HepG2 (cell line): Measurements from ENCODE around the gene FKBP10. TPM values are rescaled to one million over a fixed set of nuclear protein-coding genes. Genes with fewer than 3 reads are reported as not detected.
A peak's percentile ranks its signal among the peaks of the same experiment; 100 is the strongest.

Source experiments
- AGO2 ChIP-seq: fragments of 200-400 bp; formaldehyde crosslinking; optimal IDR thresholded peaks from 2 replicates; pipeline ENCODE3; 2017; ENCODE audit warnings: mild to moderate bottlenecking, low read depth, low read length, moderate library complexity
- ATAD3A ChIP-seq: sonication (generic); formaldehyde crosslinking; IDR thresholded peaks from 2 replicates; pipeline ENCODE4 v1.4.0; 2020; ENCODE audit warnings: missing genetic modification reagents
- ERF ChIP-seq: IDR thresholded peaks from 2 replicates; pipeline ENCODE4 v1.6.1; 2018; ENCODE audit warnings: missing biosample characterization, missing genetic modification reagents
- ETV5 ChIP-seq: IDR thresholded peaks from 2 replicates; pipeline ENCODE4 v1.6.1; 2018; ENCODE audit warnings: missing biosample characterization, missing genetic modification reagents, inconsistent platforms, borderline replicate concordance
- IKZF4 ChIP-seq: sonication (generic); formaldehyde crosslinking; IDR thresholded peaks from 2 replicates; pipeline ENCODE4 v1.5.1; 2020; ENCODE audit warnings: borderline replicate concordance, mild to moderate bottlenecking, low read depth, missing genetic modification reagents; ENCODE audit errors: not compliant biosample characterization
- MEF2D ChIP-seq: sonication (generic); formaldehyde crosslinking; IDR thresholded peaks from 2 replicates; pipeline ENCODE4 v1.5.1; 2020; ENCODE audit warnings: mild to moderate bottlenecking, missing genetic modification reagents
- MEIS1 ChIP-seq: sonication (generic); formaldehyde crosslinking; IDR thresholded peaks from 2 replicates; pipeline ENCODE4 v1.9.0; 2021; ENCODE audit warnings: mild to moderate bottlenecking, missing genetic modification reagents, moderate library complexity, borderline replicate concordance
- NCOA2 ChIP-seq: sonication (generic); formaldehyde crosslinking; IDR thresholded peaks from 2 replicates; pipeline ENCODE4 v1.8.0; 2022; ENCODE audit warnings: inconsistent platforms
- PAWR ChIP-seq: sonication (generic); formaldehyde crosslinking; IDR thresholded peaks from 2 replicates; pipeline ENCODE4 v1.4.0; 2020; ENCODE audit warnings: missing genetic modification reagents, mild to moderate bottlenecking, borderline replicate concordance
- RAD21 ChIP-seq: fragments of 450-650 bp; formaldehyde crosslinking; IDR thresholded peaks from 2 replicates; pipeline ENCODE4 v1.5.0; 2020; ENCODE audit warnings: mild to moderate bottlenecking
- SMYD3 ChIP-seq: sonication (generic); formaldehyde crosslinking; IDR thresholded peaks from 2 replicates; pipeline ENCODE4 v1.8.1; 2023; ENCODE audit warnings: mild to moderate bottlenecking, missing genetic modification reagents
- TP53 ChIP-seq: sonication (generic); formaldehyde crosslinking; conservative IDR thresholded peaks from 2 replicates; pipeline ENCODE4 v1.4.0; 2020; ENCODE audit warnings: missing genetic modification reagents
- ZFP62 ChIP-seq: sonication (generic); formaldehyde crosslinking; IDR thresholded peaks from 2 replicates; pipeline ENCODE4 v1.4.0; 2020; ENCODE audit warnings: missing genetic modification reagents
- ZNF253 ChIP-seq: sonication (generic); formaldehyde crosslinking; IDR thresholded peaks from 2 replicates; pipeline ENCODE4 v1.8.0; 2022; ENCODE audit warnings: mild to moderate bottlenecking, missing genetic modification reagents, borderline replicate concordance
- ZNF331 ChIP-seq: sonication (generic); formaldehyde crosslinking; IDR thresholded peaks from 2 replicates; pipeline ENCODE4 v1.4.0; 2020; ENCODE audit warnings: missing genetic modification reagents
- ZNF501 ChIP-seq: sonication (generic); formaldehyde crosslinking; IDR thresholded peaks from 2 replicates; pipeline ENCODE4 v1.5.1; 2020; ENCODE audit warnings: mild to moderate bottlenecking, moderate library complexity, missing genetic modification reagents
- polyA plus RNA-seq, 8 experiments: library from polyadenylated mRNA; depleted of rRNA in 3 of 8; stranded (reverse) in 7 of 8; unstranded in 1 of 8; fragments of >200 nt; fragmentation: Illumina TruSeq in 4 of 8; extraction: Trizol in 4 of 8; gene quantifications; 2 replicates each; pipeline versions ENCODE4 v1.2.1 to v1.2.3, GENCODE V29; 2011 to 2016; ENCODE audit warnings: low read depth in 4 of 8, missing spikeins in 1 of 8, mixed read lengths in 1 of 8; ENCODE audit not compliant: insufficient read depth in 1 of 8
- total RNA-seq, 5 experiments: library from RNA; depleted of rRNA; stranded (reverse); fragments of >200 nt; fragmentation: Illumina TruSeq; extraction: Trizol; gene quantifications; 2 replicates each; pipeline ENCODE4 v1.2.3, GENCODE V29; 2016; ENCODE audit warnings: low read depth in 1 of 5
- TF ChIP-seq, protein P1 (sequence below): sonication (generic); formaldehyde crosslinking; IDR thresholded peaks from 2 replicates; pipeline ENCODE4 v1.5.1; 2020; ENCODE audit warnings: missing genetic modification reagents, mild to moderate bottlenecking, borderline replicate concordance
- TF ChIP-seq, protein P2 (sequence below): sonication (generic); formaldehyde crosslinking; IDR thresholded peaks from 2 replicates; pipeline ENCODE4 v1.4.0; 2020; ENCODE audit warnings: low read depth, mild to moderate bottlenecking, missing genetic modification reagents
- TF ChIP-seq, protein P3 (sequence below): sonication (generic); formaldehyde crosslinking; IDR thresholded peaks from 2 replicates; pipeline ENCODE4 v1.9.0; 2022; ENCODE audit warnings: low read depth, missing genetic modification reagents
- TF ChIP-seq, protein P4 (sequence below): sonication (generic); formaldehyde crosslinking; IDR thresholded peaks from 2 replicates; pipeline ENCODE4 v1.4.0; 2020; ENCODE audit warnings: mild to moderate bottlenecking, missing genetic modification reagents

FKBP10 gene
- total and polyA plus RNA-seq, 2 of the 13 experiments (the other 11 are each of a cell fraction or from before 2014, with no cell fraction given) = 149 to 573 TPM

DNA sequence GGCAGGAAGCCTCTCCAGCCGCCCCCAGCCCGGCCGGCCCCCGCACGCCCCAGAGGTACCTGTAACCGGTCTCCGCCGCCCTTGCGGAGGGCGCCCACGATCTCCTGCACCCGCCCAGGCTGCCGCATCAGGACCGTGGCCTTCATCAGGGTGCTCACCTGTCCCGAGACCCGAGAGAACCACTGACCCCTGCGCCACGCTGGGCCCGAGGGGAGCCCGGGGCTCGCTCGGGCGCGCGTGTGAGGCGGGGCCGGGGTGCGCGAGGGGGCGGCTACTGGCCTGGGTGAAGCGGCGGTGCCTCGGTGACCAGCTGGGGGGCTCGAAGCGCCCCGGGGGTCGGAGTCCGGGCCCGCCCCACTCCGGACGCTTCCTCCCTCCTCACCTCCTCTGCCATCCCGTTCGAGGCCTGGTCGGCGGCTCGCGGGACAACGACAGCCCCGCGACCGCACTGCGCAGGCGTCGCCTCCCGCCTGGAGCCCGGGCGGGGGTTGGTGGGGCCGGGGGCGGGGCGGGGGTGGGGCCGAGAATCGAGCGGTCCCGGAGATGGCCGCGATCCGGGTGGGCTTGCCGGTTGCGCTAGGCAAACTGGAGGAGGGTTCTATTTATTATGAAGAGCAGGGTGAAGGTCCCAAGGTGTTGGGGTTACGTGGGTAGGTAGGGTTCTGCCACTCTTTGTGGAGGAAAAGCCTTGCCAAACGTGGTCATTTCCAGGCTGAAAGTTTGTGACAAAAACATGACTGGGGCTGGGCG is 23.2 kb downstream of the FKBP10 start, which contains the start of gene NT5C3B (continued):
- TF ChIP-seq, protein P1, sequence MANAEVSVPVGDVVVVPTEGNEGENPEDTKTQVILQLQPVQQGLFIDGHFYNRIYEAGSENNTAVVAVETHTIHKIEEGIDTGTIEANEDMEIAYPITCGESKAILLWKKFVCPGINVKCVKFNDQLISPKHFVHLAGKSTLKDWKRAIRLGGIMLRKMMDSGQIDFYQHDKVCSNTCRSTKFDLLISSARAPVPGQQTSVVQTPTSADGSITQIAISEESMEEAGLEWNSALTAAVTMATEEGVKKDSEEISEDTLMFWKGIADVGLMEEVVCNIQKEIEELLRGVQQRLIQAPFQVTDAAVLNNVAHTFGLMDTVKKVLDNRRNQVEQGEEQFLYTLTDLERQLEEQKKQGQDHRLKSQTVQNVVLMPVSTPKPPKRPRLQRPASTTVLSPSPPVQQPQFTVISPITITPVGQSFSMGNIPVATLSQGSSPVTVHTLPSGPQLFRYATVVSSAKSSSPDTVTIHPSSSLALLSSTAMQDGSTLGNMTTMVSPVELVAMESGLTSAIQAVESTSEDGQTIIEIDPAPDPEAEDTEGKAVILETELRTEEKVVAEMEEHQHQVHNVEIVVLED (CRISPR knock-in tag) = peak; percentile 20; the same call in 1 of the 2 replicates
- TF ChIP-seq NCOA2 (CRISPR knock-in tag) (no peak), IKZF4 (peak; percentile 68), MEF2D (CRISPR knock-in tag) (no peak), ZFP62 (CRISPR knock-in tag) (no peak), ZNF253 (CRISPR knock-in tag) (no peak), TP53 (CRISPR knock-in tag) (no peak), ZNF331 (CRISPR knock-in tag) (no peak; the same call in 1 of the 2 replicates), ATAD3A (CRISPR knock-in tag) (no peak), RAD21 (peak; percentile 29; the same call in 1 of the 2 replicates), AGO2 (peak; percentile 75), MEIS1 (CRISPR knock-in tag) (peak; percentile 59; the same call in 1 of the 2 replicates), ZNF501 (CRISPR knock-in tag) (no peak), ETV5 (CRISPR knock-in tag) (no peak), ERF (CRISPR knock-in tag) (0 out of 2 replicates have a peak, but pooled peaks have one; percentile 22), SMYD3 (no peak), PAWR (CRISPR knock-in tag) (no peak)
- TF ChIP-seq, protein P2, sequence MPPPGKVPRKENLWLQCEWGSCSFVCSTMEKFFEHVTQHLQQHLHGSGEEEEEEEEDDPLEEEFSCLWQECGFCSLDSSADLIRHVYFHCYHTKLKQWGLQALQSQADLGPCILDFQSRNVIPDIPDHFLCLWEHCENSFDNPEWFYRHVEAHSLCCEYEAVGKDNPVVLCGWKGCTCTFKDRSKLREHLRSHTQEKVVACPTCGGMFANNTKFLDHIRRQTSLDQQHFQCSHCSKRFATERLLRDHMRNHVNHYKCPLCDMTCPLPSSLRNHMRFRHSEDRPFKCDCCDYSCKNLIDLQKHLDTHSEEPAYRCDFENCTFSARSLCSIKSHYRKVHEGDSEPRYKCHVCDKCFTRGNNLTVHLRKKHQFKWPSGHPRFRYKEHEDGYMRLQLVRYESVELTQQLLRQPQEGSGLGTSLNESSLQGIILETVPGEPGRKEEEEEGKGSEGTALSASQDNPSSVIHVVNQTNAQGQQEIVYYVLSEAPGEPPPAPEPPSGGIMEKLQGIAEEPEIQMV (CRISPR knock-in tag) = no peak
- TF ChIP-seq, protein P3, sequence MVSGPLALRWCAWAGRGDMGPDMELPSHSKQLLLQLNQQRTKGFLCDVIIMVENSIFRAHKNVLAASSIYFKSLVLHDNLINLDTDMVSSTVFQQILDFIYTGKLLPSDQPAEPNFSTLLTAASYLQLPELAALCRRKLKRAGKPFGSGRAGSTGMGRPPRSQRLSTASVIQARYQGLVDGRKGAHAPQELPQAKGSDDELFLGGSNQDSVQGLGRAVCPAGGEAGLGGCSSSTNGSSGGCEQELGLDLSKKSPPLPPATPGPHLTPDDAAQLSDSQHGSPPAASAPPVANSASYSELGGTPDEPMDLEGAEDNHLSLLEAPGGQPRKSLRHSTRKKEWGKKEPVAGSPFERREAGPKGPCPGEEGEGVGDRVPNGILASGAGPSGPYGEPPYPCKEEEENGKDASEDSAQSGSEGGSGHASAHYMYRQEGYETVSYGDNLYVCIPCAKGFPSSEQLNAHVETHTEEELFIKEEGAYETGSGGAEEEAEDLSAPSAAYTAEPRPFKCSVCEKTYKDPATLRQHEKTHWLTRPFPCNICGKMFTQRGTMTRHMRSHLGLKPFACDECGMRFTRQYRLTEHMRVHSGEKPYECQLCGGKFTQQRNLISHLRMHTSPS = no peak
- TF ChIP-seq, protein P4, sequence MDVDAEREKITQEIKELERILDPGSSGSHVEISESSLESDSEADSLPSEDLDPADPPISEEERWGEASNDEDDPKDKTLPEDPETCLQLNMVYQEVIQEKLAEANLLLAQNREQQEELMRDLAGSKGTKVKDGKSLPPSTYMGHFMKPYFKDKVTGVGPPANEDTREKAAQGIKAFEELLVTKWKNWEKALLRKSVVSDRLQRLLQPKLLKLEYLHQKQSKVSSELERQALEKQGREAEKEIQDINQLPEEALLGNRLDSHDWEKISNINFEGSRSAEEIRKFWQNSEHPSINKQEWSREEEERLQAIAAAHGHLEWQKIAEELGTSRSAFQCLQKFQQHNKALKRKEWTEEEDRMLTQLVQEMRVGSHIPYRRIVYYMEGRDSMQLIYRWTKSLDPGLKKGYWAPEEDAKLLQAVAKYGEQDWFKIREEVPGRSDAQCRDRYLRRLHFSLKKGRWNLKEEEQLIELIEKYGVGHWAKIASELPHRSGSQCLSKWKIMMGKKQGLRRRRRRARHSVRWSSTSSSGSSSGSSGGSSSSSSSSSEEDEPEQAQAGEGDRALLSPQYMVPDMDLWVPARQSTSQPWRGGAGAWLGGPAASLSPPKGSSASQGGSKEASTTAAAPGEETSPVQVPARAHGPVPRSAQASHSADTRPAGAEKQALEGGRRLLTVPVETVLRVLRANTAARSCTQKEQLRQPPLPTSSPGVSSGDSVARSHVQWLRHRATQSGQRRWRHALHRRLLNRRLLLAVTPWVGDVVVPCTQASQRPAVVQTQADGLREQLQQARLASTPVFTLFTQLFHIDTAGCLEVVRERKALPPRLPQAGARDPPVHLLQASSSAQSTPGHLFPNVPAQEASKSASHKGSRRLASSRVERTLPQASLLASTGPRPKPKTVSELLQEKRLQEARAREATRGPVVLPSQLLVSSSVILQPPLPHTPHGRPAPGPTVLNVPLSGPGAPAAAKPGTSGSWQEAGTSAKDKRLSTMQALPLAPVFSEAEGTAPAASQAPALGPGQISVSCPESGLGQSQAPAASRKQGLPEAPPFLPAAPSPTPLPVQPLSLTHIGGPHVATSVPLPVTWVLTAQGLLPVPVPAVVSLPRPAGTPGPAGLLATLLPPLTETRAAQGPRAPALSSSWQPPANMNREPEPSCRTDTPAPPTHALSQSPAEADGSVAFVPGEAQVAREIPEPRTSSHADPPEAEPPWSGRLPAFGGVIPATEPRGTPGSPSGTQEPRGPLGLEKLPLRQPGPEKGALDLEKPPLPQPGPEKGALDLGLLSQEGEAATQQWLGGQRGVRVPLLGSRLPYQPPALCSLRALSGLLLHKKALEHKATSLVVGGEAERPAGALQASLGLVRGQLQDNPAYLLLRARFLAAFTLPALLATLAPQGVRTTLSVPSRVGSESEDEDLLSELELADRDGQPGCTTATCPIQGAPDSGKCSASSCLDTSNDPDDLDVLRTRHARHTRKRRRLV (CRISPR knock-in tag) = no peak
